H1 (cell line): ENCODE data around the gene STIMATE. TPM values are rescaled to one million over a fixed set of nuclear protein-coding genes. Genes with fewer than 3 reads are reported as not detected.

Source experiments
- CTCF ChIA-PET: fragments of 300-600 bp; sonication (Branson Sonifier 250); formaldehyde crosslinking; loops from one replicate; lab custom pipeline; 2021; ENCODE audit not compliant: partially characterized antibody; lab: Charles Lee
- POLR2A ChIA-PET: fragments of 300-600 bp; sonication (Branson Sonifier 250); formaldehyde crosslinking; loops from one replicate; lab custom pipeline; 2021; ENCODE audit warnings: inconsistent platforms; ENCODE audit not compliant: partially characterized antibody; lab: Charles Lee
- DNase-seq, 2 experiments: peaks; one replicate each; pipeline versions ENCODE4 v3.0.0 to v3.0.0-alpha.2; 2010 to 2022; ENCODE audit warnings: low spot score in 2 of 2, low read depth in 1 of 2, mixed read lengths in 1 of 2
- FAIRE-seq: peaks from 2 replicates; lab custom pipeline; 2011; peaks lifted over from hg19 to GRCh38; lab: Jason Lieb, UNC
- H2AFZ ChIP-seq: 2 replicates; pipeline ENCODE4 v1.8.1; 2012; ENCODE audit warnings: low read length, inconsistent platforms
- H2AK5ac ChIP-seq: 2 replicates; pipeline ENCODE4 v1.6.1; 2013; ENCODE audit warnings: low read depth, low read length
- H2BK120ac ChIP-seq: replicated peaks from 2 replicates; pipeline ENCODE3; 2013; ENCODE audit warnings: low read depth, low read length, inconsistent platforms
- H2BK12ac ChIP-seq: 2 replicates; pipeline ENCODE4 v1.6.1; 2013; ENCODE audit warnings: low read depth, low read length
- H2BK15ac ChIP-seq: 2 replicates; pipeline ENCODE4 v1.6.1; 2013; ENCODE audit warnings: low read length
- H2BK20ac ChIP-seq: 2 replicates; pipeline ENCODE4 v1.6.1; 2013; ENCODE audit warnings: low read length
- H2BK5ac ChIP-seq: 2 replicates; pipeline ENCODE4 v1.6.1; 2013; ENCODE audit warnings: low read depth, low read length
- H3K14ac ChIP-seq: 2 replicates; pipeline ENCODE4 v1.6.1; 2013; ENCODE audit warnings: inconsistent platforms; ENCODE audit not compliant: insufficient read length
- H3K18ac ChIP-seq: 2 replicates; pipeline ENCODE4 v1.6.1; 2013; ENCODE audit warnings: low read length; ENCODE audit errors: extremely low read depth
- H3K23ac ChIP-seq: 2 replicates; pipeline ENCODE4 v1.6.1; 2013; ENCODE audit warnings: inconsistent platforms; ENCODE audit not compliant: insufficient read length
- H3K23me2 ChIP-seq: 2 replicates; pipeline ENCODE4 v1.6.1; 2013; ENCODE audit warnings: low read depth, low read length
- H3K27ac ChIP-seq: 2 replicates; pipeline ENCODE4 v1.6.1; 2011; ENCODE audit warnings: low read depth, low read length, inconsistent platforms
- H3K27me3 ChIP-seq, 4 experiments: replicated peaks in 1 of 4; 1 replicate in 1 of 4; 2 replicates in 3 of 4; pipeline versions ENCODE4 v1.6.1 to v1.8.1; 2011 to 2013; ENCODE audit warnings: low read length in 3 of 4, mild to moderate bottlenecking in 3 of 4, inconsistent platforms in 2 of 4, mixed read lengths in 2 of 4, moderate library complexity in 1 of 4; ENCODE audit not compliant: control insufficient read depth in 3 of 4, insufficient read depth in 3 of 4; ENCODE audit errors: extremely low read depth in 1 of 4
- H3K36me3 ChIP-seq, 4 experiments: 2 replicates each; pipeline versions ENCODE4 v1.6.1 to v1.8.1; 2011 to 2013; ENCODE audit warnings: mild to moderate bottlenecking in 4 of 4, low read length in 3 of 4, moderate library complexity in 2 of 4, control low read depth in 1 of 4, inconsistent platforms in 1 of 4; ENCODE audit not compliant: insufficient read depth in 4 of 4, control insufficient read depth in 2 of 4
- H3K4ac ChIP-seq: replicated peaks from 2 replicates; pipeline ENCODE3; 2013; ENCODE audit warnings: low read length, low read depth, mixed read lengths, inconsistent platforms; ENCODE audit not compliant: insufficient read length
- H3K4me1 ChIP-seq, 4 experiments: replicated peaks in 1 of 4; 1 replicate in 1 of 4; 2 replicates in 3 of 4; pipeline versions ENCODE4 v1.6.1 to v1.8.1; 2011 to 2013; ENCODE audit warnings: low read length in 3 of 4, inconsistent platforms in 2 of 4, mixed read lengths in 1 of 4; ENCODE audit not compliant: insufficient read depth in 4 of 4, control insufficient read depth in 3 of 4
- H3K4me2 ChIP-seq, 2 experiments: 2 replicates each; pipeline versions ENCODE4 v1.6.1 to v1.8.1; 2011 to 2013; ENCODE audit warnings: low read depth in 2 of 2, low read length in 2 of 2, control low read depth in 1 of 2, inconsistent platforms in 1 of 2, mild to moderate bottlenecking in 1 of 2; ENCODE audit not compliant: insufficient read depth in 1 of 2
- H3K4me3 ChIP-seq, 4 experiments: fragments of 200-600, 300-600 bp in 1 of 4; sonication (generic), shearing (Covaris generic), sonication (Bioruptor Twin) in 1 of 4; 2 replicates each; pipeline versions ENCODE4 v1.5.1 to v1.8.1; 2011 to 2016; ENCODE audit warnings: low read length in 4 of 4, low read depth in 3 of 4, control low read depth in 2 of 4, inconsistent platforms in 2 of 4, mild to moderate bottlenecking in 2 of 4, mixed read lengths in 1 of 4, moderate library complexity in 1 of 4; ENCODE audit not compliant: insufficient read depth in 2 of 4; ENCODE audit errors: extremely low read depth in 1 of 4
- H3K56ac ChIP-seq: replicated peaks from 2 replicates; pipeline ENCODE3; 2013; ENCODE audit warnings: low read depth, mild to moderate bottlenecking, mixed read lengths, low read length, inconsistent platforms; ENCODE audit not compliant: insufficient read length
- H3K79me1 ChIP-seq: 2 replicates; pipeline ENCODE4 v1.6.1; 2013; ENCODE audit warnings: low read depth, low read length, control low read depth
- H3K79me2 ChIP-seq, 2 experiments: 2 replicates each; pipeline versions ENCODE4 v1.6.1 to v1.8.1; 2012 to 2013; ENCODE audit warnings: low read length in 2 of 2, mild to moderate bottlenecking in 2 of 2, inconsistent platforms in 1 of 2; ENCODE audit not compliant: insufficient read depth in 2 of 2, control insufficient read depth in 1 of 2
- H3K9ac ChIP-seq, 4 experiments: replicated peaks in 1 of 4; 1 replicate in 1 of 4; 2 replicates in 3 of 4; pipeline versions ENCODE4 v1.6.1 to v1.8.1; 2011 to 2013; ENCODE audit warnings: low read depth in 3 of 4, low read length in 3 of 4, control low read depth in 2 of 4, mild to moderate bottlenecking in 2 of 4, moderate library complexity in 2 of 4, inconsistent platforms in 1 of 4; ENCODE audit errors: extremely low read depth in 1 of 4
- H3K9me3 ChIP-seq, 2 experiments: 2 replicates each; pipeline versions ENCODE4 v1.6.1 to v1.8.1; 2012 to 2013; ENCODE audit warnings: mild to moderate bottlenecking in 2 of 2, moderate library complexity in 2 of 2, control low read depth in 1 of 2, inconsistent platforms in 1 of 2, low read depth in 1 of 2, low read length in 1 of 2, mixed read lengths in 1 of 2; ENCODE audit not compliant: insufficient read depth in 2 of 2
- H4K20me1 ChIP-seq, 2 experiments: replicated peaks in 1 of 2; 2 replicates each; pipeline versions ENCODE3 to v1.8.1; 2011 to 2013; ENCODE audit warnings: inconsistent platforms in 2 of 2, low read length in 2 of 2, mild to moderate bottlenecking in 1 of 2; ENCODE audit not compliant: insufficient read depth in 2 of 2, control insufficient read depth in 1 of 2
- H4K5ac ChIP-seq: 2 replicates; pipeline ENCODE4 v1.6.1; 2013; ENCODE audit warnings: low read length, low read depth, mixed read lengths, inconsistent platforms; ENCODE audit not compliant: insufficient read length
- H4K8ac ChIP-seq: 2 replicates; pipeline ENCODE4 v1.8.0; 2013; ENCODE audit warnings: mild to moderate bottlenecking, moderate library complexity, low read length, inconsistent platforms; ENCODE audit not compliant: insufficient read depth; ENCODE audit errors: extremely low read depth
- H4K91ac ChIP-seq: replicated peaks from 2 replicates; pipeline ENCODE3; 2013; ENCODE audit warnings: low read length, mixed read lengths, inconsistent platforms; ENCODE audit not compliant: insufficient read length
- CREB1 ChIP-seq: IDR thresholded peaks from 2 replicates; pipeline ENCODE4 v1.6.1; 2012; ENCODE audit warnings: inconsistent platforms
- FOSL1 ChIP-seq: IDR thresholded peaks from 2 replicates; pipeline ENCODE4 v1.6.1; 2011; ENCODE audit warnings: mild to moderate bottlenecking, low read depth, low read length, moderate library complexity; ENCODE audit not compliant: insufficient read depth
- GABPA ChIP-seq: IDR thresholded peaks from 2 replicates; pipeline ENCODE4 v1.6.1; 2011; ENCODE audit warnings: mild to moderate bottlenecking, low read length, moderate library complexity, borderline replicate concordance; ENCODE audit not compliant: insufficient read depth
- GTF2F1 ChIP-seq: IDR thresholded peaks from 2 replicates; pipeline ENCODE4 v1.6.1; 2012; ENCODE audit warnings: low read depth, low read length, improper control_type of control experiment, borderline replicate concordance
- KDM4A ChIP-seq: IDR thresholded peaks from one replicate; pipeline ENCODE4 v1.7.1; 2012; ENCODE audit warnings: low read depth, mild to moderate bottlenecking, moderate library complexity, low read length, inconsistent platforms; ENCODE audit not compliant: severe bottlenecking
- KDM5A ChIP-seq: fragments of 200-600 bp; IDR thresholded peaks from 2 replicates; pipeline ENCODE4 v1.7.1; 2012; ENCODE audit warnings: mild to moderate bottlenecking, low read length, inconsistent platforms, mixed read lengths
- NRF1 ChIP-seq: IDR thresholded peaks from 2 replicates; pipeline ENCODE4 v1.6.1; 2011; ENCODE audit warnings: mild to moderate bottlenecking, low read depth, low read length, improper control_type of control experiment
- RAD21 ChIP-seq, 2 experiments: IDR thresholded peaks in 1 of 2; conservative IDR thresholded peaks in 1 of 2; 2 replicates each; pipeline ENCODE4 v1.6.1; 2011; ENCODE audit warnings: low read depth in 2 of 2, low read length in 2 of 2, improper control_type of control experiment in 1 of 2, inconsistent platforms in 1 of 2, mild to moderate bottlenecking in 1 of 2, moderate library complexity in 1 of 2
- RNF2 ChIP-seq: fragments of 200-900, 300-1000 bp; sonication (generic); IDR thresholded peaks from 2 replicates; pipeline ENCODE4 v1.7.1; 2016; ENCODE audit warnings: borderline replicate concordance, low read depth, mild to moderate bottlenecking, antibody characterized with exemption, low read length; ENCODE audit not compliant: poor library complexity, severe bottlenecking; ENCODE audit errors: missing control alignments
- RXRA ChIP-seq: IDR thresholded peaks from 2 replicates; pipeline ENCODE4 v1.6.1; 2011; ENCODE audit warnings: low read depth, mild to moderate bottlenecking, low read length, moderate library complexity; ENCODE audit not compliant: insufficient read depth
- SAP30 ChIP-seq: fragments of 300-600 bp; sonication (generic); IDR thresholded peaks from 2 replicates; pipeline ENCODE4 v1.7.1; 2012; ENCODE audit warnings: low read length, moderate library complexity, mild to moderate bottlenecking, inconsistent platforms; ENCODE audit not compliant: insufficient read depth, insufficient replicate concordance
- SIX5 ChIP-seq: IDR thresholded peaks from 2 replicates; pipeline ENCODE4 v1.6.1; 2011; ENCODE audit warnings: mild to moderate bottlenecking, low read depth, low read length
- SP4 ChIP-seq: IDR thresholded peaks from 2 replicates; pipeline ENCODE4 v1.6.1; 2012; ENCODE audit warnings: low read length, inconsistent platforms
- WGBS, 2 experiments: shearing (Covaris generic) in 1 of 2; methylation state at CpG; one replicate each; pipeline versions ENCODE4 v1.1.6 to v1.1.7; 2013 to 2015; ENCODE audit warnings: low lambda C conversion rate in 2 of 2, mixed read lengths in 2 of 2, inconsistent platforms in 1 of 2, low coverage in 1 of 2, missing lambda C conversion rate in 1 of 2; ENCODE audit not compliant: insufficient replicate concordance in 2 of 2, insufficient coverage in 1 of 2, insufficient read length in 1 of 2; ENCODE audit errors: extremely low coverage in 1 of 2, missing lambda C conversion rate in 1 of 2; 5-methylcytosine and 5-hydroxymethylcytosine counted together
- polyA plus RNA-seq, 7 experiments: library from polyadenylated mRNA; depleted of rRNA in 3 of 7; stranded (reverse) in 5 of 7; unstranded in 2 of 7; fragments of >200 nt in 5 of 7; fragments of 200-250 nt in 2 of 7; gene quantifications; 1 replicate in 5 of 7; 2 replicates in 1 of 7; 4 replicates in 1 of 7; pipeline versions ENCODE4 v1.2.1 to v1.2.3, GENCODE V29; 2011 to 2013; ENCODE audit warnings: missing spikeins in 2 of 7, mixed read lengths in 2 of 7
- total RNA-seq: library from RNA; stranded (reverse); fragmentation: NEBNext Ultra II Directional; extraction: Animal tissue kit (Norgen Biotek cat#: 25700); gene quantifications from 2 replicates; pipeline ENCODE4 v1.2.1, GENCODE V29; 2021

Gene STIMATE
- total and polyA plus RNA-seq, 2 of the 8 experiments (the other 6 are each of a cell fraction or from before 2014, with no cell fraction given): 17.5 to 22.1 TPM

GRCh38 chr3:52881871-52882270 lies 15.5 kb downstream of the STIMATE start:
- Histone ChIP-seq H2BK12ac (no peak overlapping the region), H2BK120ac (no peak overlapping the region), H3K56ac (no peak overlapping the region), H4K91ac (no peak overlapping the region), H2BK15ac (no peak overlapping the region), H3K9ac (no peak overlapping the region), H2BK5ac (no peak overlapping the region), H3K23ac (no peak overlapping the region), H3K4me1 (no peaks in the 10 kb centered on the region), H3K27me3 (no peaks in the 10 kb centered on the region), H3K79me1 (peaks cover 7% of the 10 kb centered on the region), H2AFZ (no peak overlapping the region), H3K4me2 (no peak overlapping the region), H3K23me2 (no peaks in the 10 kb centered on the region), H4K20me1 (peaks cover 0 to 3% of the 10 kb centered on the region in 2 experiments), H3K9me3 (no peaks in the 10 kb centered on the region), H2AK5ac (no peak overlapping the region), H4K8ac (no peak overlapping the region), H3K14ac (no peak overlapping the region), H2BK20ac (no peak overlapping the region), H3K18ac (no peak overlapping the region), H3K79me2 (peaks cover 0 to 13% of the 10 kb centered on the region in 2 experiments; a peak in 2 of 4 replicates), H3K4me3 (no peak overlapping the region), H3K27ac (no peak overlapping the region), H3K4ac (no peak overlapping the region), H3K36me3 (peaks cover 0 to 3% (median 0%) of the 10 kb centered on the region in 4 experiments; a peak in 1 of 8 replicates), H4K5ac (no peak overlapping the region)
- WGBS, 2 experiments: 85% methylated on average over 4 of the region's 4 CpGs; no CpG with 5 or more reads in 1 of the 2 experiments
- CTCF ChIA-PET: interaction anchor here (0.9 to 1.8 kb wide), 5 partner anchors 10 to 136 kb away, joined by 3 to 7 read pairs (median 4); no protein-coding TSS in a partner anchor
- DNase-seq (no peak), FAIRE-seq (no peak)
- POLR2A ChIA-PET: no interaction called here
- TF ChIP-seq SIX5: no peak
- no peak for TF ChIP-seq KDM5A
- TF ChIP-seq NRF1: no peak
- no peak for TF ChIP-seq RXRA
- no peak for TF ChIP-seq GABPA
- no peak for TF ChIP-seq SP4
- no peak for TF ChIP-seq FOSL1
- no peak for TF ChIP-seq RNF2
- TF ChIP-seq KDM4A: no peak
- no peak for TF ChIP-seq CREB1
- no peak for TF ChIP-seq SAP30
- TF ChIP-seq RAD21 (IDR thresholded peaks at IDR 0.05 in 1 of 2, conservative IDR thresholded peaks at IDR 0.05 in 1 of 2; ENCODE audit: low read depth in 2 of 2, low read length in 2 of 2): no peak
- no peak for TF ChIP-seq GTF2F1
